ENCODE results near the gene LRRC37A3.
"Not testable (repeated sequence)": the region's sequence is repeated elsewhere in the genome, so short reads cannot be mapped to it uniquely, and the experiment has no call there.

DNA sequence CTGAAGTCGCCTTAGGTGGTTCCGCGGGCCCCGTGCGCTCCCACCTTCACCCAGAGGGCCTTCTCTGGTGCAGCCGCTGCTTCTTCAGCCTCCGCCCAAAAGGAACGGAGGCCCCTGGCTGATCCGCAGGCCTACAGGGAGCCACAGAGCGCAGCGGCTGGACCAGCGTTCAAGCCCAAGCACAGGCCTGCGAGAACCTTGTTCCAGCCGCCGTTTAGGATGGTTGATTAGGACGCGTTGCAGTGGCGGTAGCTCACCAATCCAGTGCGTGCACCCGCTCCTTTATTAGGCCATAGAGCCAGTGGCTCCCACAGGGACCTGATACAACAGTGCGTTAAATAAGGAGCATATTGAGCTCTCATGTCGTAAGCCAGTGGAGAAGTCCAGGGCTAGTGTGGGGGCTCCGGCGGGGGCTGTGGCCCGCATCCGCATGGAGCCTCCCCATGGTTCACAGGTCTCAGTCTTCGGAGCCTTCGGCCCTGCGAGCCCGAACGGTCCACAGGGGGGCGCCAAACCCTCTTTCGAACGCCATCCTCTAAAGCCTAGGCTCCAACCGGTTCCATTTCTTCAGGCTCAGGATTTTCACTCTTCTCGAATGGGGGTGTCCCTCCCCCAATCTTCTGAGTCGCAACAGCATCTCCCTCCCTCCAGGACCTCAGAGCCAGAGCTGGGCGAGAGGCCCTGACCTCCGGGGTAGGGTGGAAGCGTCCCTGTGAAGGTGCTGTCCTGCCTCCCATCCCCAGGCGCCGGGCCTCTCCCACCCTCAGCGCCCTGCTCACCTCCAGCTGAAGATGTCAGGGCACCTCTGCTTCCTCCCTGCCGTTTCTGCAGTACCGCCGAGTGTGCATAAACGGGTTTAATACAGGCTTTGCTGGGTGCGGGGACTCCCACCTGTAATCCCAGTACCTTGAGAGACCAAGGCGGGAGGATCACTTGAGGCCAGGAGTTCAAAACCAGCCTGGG is 71.5 kb downstream of the LRRC37A3 start:
- TF ChIP-seq, protein P1, sequence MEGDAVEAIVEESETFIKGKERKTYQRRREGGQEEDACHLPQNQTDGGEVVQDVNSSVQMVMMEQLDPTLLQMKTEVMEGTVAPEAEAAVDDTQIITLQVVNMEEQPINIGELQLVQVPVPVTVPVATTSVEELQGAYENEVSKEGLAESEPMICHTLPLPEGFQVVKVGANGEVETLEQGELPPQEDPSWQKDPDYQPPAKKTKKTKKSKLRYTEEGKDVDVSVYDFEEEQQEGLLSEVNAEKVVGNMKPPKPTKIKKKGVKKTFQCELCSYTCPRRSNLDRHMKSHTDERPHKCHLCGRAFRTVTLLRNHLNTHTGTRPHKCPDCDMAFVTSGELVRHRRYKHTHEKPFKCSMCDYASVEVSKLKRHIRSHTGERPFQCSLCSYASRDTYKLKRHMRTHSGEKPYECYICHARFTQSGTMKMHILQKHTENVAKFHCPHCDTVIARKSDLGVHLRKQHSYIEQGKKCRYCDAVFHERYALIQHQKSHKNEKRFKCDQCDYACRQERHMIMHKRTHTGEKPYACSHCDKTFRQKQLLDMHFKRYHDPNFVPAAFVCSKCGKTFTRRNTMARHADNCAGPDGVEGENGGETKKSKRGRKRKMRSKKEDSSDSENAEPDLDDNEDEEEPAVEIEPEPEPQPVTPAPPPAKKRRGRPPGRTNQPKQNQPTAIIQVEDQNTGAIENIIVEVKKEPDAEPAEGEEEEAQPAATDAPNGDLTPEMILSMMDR (IDR thresholded peaks at IDR 0.05), result peak; percentile 71
- TF ChIP-seq ZFX (IDR thresholded peaks at IDR 0.05; ENCODE audit: borderline replicate concordance), result not testable (repeated sequence)
